WTC11 (cell line): ENCODE measurements around the gene MTPN.

Experiments
- ESRRA ChIP-seq: sonication (generic); formaldehyde crosslinking; IDR thresholded peaks from 2 replicates; pipeline ENCODE4 v1.8.1; 2022; ENCODE audit warnings: mild to moderate bottlenecking, missing genetic modification reagents, borderline replicate concordance
- HMGA2 ChIP-seq: fragments of 250-450 bp; sonication (Bioruptor Pico); IDR thresholded peaks from 2 replicates; pipeline ENCODE4 v1.4.0; 2021; ENCODE audit warnings: mild to moderate bottlenecking, moderate library complexity
- TEAD4 ChIP-seq: sonication (generic); formaldehyde crosslinking; IDR thresholded peaks from 2 replicates; pipeline ENCODE4 v1.8.0; 2022; ENCODE audit warnings: mild to moderate bottlenecking, missing genetic modification reagents
- TF ChIP-seq, protein P1 (sequence below): fragments of 250-450 bp; sonication (Bioruptor Pico); IDR thresholded peaks from 2 replicates; pipeline ENCODE4 v1.9.0; 2021; ENCODE audit warnings: moderate library complexity, mild to moderate bottlenecking, inconsistent platforms, borderline replicate concordance
- TF ChIP-seq, protein P2 (sequence below): sonication (generic); formaldehyde crosslinking; IDR thresholded peaks from 2 replicates; pipeline ENCODE4 v1.8.1; 2023; ENCODE audit warnings: mild to moderate bottlenecking, missing genetic modification reagents, moderate library complexity
- TF ChIP-seq, protein P3 (sequence below): sonication (generic); formaldehyde crosslinking; IDR thresholded peaks from 2 replicates; pipeline ENCODE4 v1.8.1; 2023; ENCODE audit warnings: mild to moderate bottlenecking, missing genetic modification reagents, borderline replicate concordance
- TF ChIP-seq, protein P4 (sequence below): fragments of 200-600 bp; IDR thresholded peaks from 2 replicates; pipeline ENCODE4 v1.8.0; 2022; ENCODE audit warnings: antibody characterized with exemption

DNA sequence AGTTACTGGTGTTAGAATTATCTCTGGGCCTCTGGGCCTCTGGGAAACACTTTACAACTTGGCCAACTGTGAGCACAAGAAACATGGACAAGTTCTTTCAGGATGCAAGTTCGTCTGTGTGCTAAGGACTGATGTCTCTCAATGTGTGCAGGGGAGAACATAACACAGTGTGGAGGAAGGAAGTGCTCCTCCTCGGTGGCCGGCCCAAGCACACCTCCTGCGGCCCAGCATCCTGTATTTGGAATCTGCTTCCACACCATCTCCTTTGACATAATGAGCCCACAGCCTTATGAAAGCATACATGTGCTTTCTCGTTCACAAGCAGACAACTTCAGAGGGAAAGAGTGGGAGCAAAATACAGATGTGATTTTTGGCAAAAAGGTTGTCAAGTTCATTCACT is 59.0 kb downstream of the MTPN start:
- TF ChIP-seq, protein P1, sequence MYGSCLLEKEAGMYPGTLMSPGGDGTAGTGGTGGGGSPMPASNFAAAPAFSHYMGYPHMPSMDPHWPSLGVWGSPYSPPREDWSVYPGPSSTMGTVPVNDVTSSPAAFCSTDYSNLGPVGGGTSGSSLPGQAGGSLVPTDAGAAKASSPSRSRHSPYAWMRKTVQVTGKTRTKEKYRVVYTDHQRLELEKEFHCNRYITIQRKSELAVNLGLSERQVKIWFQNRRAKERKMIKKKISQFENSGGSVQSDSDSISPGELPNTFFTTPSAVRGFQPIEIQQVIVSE = no peak
- TF ChIP-seq HMGA2 (CRISPR knock-in tag) (no peak), TEAD4 (no peak), ESRRA (CRISPR knock-in tag) (no peak)
- TF ChIP-seq, protein P2, sequence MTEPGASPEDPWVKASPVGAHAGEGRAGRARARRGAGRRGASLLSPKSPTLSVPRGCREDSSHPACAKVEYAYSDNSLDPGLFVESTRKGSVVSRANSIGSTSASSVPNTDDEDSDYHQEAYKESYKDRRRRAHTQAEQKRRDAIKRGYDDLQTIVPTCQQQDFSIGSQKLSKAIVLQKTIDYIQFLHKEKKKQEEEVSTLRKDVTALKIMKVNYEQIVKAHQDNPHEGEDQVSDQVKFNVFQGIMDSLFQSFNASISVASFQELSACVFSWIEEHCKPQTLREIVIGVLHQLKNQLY = no peak
- TF ChIP-seq, protein P3, sequence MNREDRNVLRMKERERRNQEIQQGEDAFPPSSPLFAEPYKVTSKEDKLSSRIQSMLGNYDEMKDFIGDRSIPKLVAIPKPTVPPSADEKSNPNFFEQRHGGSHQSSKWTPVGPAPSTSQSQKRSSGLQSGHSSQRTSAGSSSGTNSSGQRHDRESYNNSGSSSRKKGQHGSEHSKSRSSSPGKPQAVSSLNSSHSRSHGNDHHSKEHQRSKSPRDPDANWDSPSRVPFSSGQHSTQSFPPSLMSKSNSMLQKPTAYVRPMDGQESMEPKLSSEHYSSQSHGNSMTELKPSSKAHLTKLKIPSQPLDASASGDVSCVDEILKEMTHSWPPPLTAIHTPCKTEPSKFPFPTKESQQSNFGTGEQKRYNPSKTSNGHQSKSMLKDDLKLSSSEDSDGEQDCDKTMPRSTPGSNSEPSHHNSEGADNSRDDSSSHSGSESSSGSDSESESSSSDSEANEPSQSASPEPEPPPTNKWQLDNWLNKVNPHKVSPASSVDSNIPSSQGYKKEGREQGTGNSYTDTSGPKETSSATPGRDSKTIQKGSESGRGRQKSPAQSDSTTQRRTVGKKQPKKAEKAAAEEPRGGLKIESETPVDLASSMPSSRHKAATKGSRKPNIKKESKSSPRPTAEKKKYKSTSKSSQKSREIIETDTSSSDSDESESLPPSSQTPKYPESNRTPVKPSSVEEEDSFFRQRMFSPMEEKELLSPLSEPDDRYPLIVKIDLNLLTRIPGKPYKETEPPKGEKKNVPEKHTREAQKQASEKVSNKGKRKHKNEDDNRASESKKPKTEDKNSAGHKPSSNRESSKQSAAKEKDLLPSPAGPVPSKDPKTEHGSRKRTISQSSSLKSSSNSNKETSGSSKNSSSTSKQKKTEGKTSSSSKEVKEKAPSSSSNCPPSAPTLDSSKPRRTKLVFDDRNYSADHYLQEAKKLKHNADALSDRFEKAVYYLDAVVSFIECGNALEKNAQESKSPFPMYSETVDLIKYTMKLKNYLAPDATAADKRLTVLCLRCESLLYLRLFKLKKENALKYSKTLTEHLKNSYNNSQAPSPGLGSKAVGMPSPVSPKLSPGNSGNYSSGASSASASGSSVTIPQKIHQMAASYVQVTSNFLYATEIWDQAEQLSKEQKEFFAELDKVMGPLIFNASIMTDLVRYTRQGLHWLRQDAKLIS (CRISPR knock-in tag) = no peak
- TF ChIP-seq, protein P4, sequence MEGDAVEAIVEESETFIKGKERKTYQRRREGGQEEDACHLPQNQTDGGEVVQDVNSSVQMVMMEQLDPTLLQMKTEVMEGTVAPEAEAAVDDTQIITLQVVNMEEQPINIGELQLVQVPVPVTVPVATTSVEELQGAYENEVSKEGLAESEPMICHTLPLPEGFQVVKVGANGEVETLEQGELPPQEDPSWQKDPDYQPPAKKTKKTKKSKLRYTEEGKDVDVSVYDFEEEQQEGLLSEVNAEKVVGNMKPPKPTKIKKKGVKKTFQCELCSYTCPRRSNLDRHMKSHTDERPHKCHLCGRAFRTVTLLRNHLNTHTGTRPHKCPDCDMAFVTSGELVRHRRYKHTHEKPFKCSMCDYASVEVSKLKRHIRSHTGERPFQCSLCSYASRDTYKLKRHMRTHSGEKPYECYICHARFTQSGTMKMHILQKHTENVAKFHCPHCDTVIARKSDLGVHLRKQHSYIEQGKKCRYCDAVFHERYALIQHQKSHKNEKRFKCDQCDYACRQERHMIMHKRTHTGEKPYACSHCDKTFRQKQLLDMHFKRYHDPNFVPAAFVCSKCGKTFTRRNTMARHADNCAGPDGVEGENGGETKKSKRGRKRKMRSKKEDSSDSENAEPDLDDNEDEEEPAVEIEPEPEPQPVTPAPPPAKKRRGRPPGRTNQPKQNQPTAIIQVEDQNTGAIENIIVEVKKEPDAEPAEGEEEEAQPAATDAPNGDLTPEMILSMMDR = no peak
